AG04450 (cell line): Measurements from ENCODE around the gene TXNRD2. TPM values are rescaled to one million over a fixed set of nuclear protein-coding genes. Genes with fewer than 3 reads are reported as not detected.
A peak's percentile ranks its signal among the peaks of the same experiment; 100 is the strongest.

ENCODE experiments used
- CTCF ChIA-PET: fragments of 300-600, 350-600 bp; formaldehyde crosslinking; extraction: SDS; loops from one replicate; lab custom pipeline; 2022; ENCODE audit warnings: antibody characterized with exemption, inconsistent platforms; lab: Charles Lee
- POLR2A ChIA-PET: fragments of 350-600 bp; formaldehyde crosslinking; extraction: SDS; loops from one replicate; lab custom pipeline; 2021; ENCODE audit warnings: antibody characterized with exemption, inconsistent platforms; lab: Yijun Ruan, JAX
- DNase-seq: peaks from one replicate; pipeline ENCODE4 v3.0.0-alpha.2; 2011; ENCODE audit warnings: low read depth, low spot score
- H3K27ac ChIP-seq: one replicate; pipeline ENCODE4 v1.5.1; 2012; ENCODE audit warnings: low read depth, low read length, control low read depth
- H3K27me3 ChIP-seq: one replicate; pipeline ENCODE4 v1.6.0; 2012; ENCODE audit warnings: low read length; ENCODE audit not compliant: control insufficient read depth, insufficient read depth
- H3K4me3 ChIP-seq: 2 replicates; pipeline ENCODE4 v1.5.1; 2011; ENCODE audit warnings: mild to moderate bottlenecking, low read depth, low read length, control low read depth
- H3K9me3 ChIP-seq: 2 replicates; pipeline ENCODE4 v1.5.1; 2012; ENCODE audit warnings: low read length; ENCODE audit not compliant: control insufficient read depth, insufficient read depth
- polyA plus RNA-seq: library from polyadenylated mRNA; depleted of rRNA; stranded (reverse); fragments of >200 nt; gene quantifications from 2 replicates; pipeline ENCODE4 v1.2.3, GENCODE V29; 2011
- TF ChIP-seq, protein P1 (sequence below): IDR thresholded peaks from 2 replicates; pipeline ENCODE4 v1.5.1; 2011; ENCODE audit warnings: low read depth, low read length, control low read depth, inconsistent platforms

Gene TXNRD2
- polyA plus RNA-seq, 1 experiment, result 13.3 TPM

DNA sequence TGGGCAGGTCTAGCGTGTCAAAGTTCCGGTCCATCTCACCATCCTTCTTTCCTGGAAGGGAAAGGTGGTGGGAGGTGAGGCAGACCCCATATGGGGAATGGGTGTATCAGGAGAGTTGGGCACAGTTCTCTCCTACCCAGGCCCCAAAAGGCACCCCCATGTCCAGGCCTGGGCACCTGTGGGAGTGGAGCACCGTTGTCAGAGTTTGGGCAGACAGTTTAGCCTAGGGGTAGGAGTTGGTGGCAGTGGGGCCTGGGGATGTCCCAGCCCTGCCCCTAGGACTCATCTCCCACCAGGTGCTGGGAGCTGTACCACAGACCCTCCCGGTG lies 34.1 kb upstream of the TXNRD2 start:
- TF ChIP-seq, protein P1, sequence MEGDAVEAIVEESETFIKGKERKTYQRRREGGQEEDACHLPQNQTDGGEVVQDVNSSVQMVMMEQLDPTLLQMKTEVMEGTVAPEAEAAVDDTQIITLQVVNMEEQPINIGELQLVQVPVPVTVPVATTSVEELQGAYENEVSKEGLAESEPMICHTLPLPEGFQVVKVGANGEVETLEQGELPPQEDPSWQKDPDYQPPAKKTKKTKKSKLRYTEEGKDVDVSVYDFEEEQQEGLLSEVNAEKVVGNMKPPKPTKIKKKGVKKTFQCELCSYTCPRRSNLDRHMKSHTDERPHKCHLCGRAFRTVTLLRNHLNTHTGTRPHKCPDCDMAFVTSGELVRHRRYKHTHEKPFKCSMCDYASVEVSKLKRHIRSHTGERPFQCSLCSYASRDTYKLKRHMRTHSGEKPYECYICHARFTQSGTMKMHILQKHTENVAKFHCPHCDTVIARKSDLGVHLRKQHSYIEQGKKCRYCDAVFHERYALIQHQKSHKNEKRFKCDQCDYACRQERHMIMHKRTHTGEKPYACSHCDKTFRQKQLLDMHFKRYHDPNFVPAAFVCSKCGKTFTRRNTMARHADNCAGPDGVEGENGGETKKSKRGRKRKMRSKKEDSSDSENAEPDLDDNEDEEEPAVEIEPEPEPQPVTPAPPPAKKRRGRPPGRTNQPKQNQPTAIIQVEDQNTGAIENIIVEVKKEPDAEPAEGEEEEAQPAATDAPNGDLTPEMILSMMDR, result no peak
- no peak for DNase-seq
- Histone ChIP-seq H3K27ac (no peak overlapping the region), H3K4me3 (no peak overlapping the region), H3K27me3 (no peaks in the 10 kb centered on the region), H3K9me3 (no peaks in the 10 kb centered on the region; the same call in 1 of the 2 replicates)
- CTCF ChIA-PET, result no interaction called here
- POLR2A ChIA-PET, result interaction anchor here (1.2 kb wide), 1 partner anchor 11 kb away, joined by 4 read pairs; no protein-coding TSS in a partner anchor

DNA sequence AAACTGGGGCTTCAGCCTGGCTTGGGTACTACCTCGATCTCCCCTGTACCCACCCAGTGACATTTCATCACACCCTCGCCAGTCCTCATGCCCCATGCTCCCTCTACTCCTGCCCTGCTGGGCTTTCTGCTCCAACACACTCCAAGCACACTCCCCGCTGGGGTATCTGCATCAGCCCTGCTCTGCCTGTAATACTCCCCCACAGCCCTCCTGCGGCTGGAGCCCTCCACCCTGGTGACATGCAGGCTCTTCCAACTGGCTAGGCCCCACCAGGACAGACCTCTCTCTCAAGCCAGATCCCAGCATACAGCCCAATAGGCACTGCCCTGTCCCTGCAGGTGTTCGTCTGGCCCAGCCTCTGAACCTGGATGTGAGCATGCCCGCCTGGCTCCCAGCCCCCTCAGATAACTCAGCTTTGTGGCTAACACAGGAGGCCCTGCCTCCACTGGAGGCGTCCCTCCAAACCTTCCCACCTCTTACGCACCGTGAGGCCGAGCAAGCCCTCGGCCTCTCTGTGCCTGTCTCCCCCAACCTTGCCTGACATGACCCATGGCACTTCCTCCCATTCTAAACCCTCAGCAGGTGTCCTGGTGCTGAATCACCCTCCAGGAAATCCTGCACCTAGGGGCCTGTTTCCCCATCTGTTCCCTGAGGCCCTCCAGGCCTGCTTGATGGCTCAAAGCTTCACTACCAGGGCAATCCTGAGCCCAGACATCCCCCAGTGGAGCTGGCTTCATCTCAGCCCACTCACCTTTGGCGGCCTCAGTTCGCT lies 33.5 kb upstream of the TXNRD2 start:
- ChIA-PET POLR2A (interaction anchor here (1.2 kb wide), 1 partner anchor 11 kb away, joined by 4 read pairs; no protein-coding TSS in a partner anchor), CTCF (interaction anchor here (1.4 kb wide), 1 partner anchor 13 kb away, joined by 3 read pairs; no protein-coding TSS in a partner anchor)
- Histone ChIP-seq H3K4me3 (no peak overlapping the region), H3K9me3 (no peaks in the 10 kb centered on the region; the same call in 1 of the 2 replicates), H3K27ac (no peak overlapping the region), H3K27me3 (no peaks in the 10 kb centered on the region)
- TF ChIP-seq, protein P1, result no peak
- no peak for DNase-seq

DNA sequence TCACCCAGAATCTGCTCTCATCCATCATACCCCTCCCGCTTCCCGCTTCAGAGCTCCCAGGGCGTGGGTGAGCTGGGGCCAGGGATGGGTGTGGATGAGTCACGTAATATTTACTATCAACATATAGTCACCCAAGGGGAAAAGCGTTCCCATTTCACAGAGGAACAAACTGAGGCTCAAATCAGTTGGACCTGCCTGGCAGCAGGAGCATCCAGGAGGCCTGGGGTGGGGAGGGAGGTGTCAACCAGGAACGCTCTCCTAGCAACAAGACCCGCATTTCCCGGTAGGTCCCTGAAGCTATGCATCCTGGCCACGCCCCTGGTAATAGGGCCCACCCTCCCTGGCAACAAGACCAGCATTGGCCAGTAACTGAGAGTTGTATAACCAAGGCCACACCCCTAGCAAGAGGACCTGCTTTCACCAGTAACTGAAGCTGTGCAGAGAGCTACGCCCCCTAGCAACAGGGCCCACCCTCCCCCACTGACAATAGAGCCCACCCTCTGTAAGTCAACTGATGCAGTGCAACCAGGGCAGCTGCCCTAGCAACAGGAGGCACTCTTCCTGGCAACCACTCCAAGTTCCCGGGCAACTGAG lies 32.7 kb upstream of the TXNRD2 start:
- ChIA-PET CTCF (interaction anchor here (1.4 to 1.8 kb wide), 2 partner anchors 12 to 39 kb away, joined by 3 to 8 read pairs; no protein-coding TSS in a partner anchor), POLR2A (no interaction called here)
- Histone ChIP-seq H3K4me3 (no peak overlapping the region), H3K27ac (peak overlapping the region; percentile 21), H3K9me3 (no peaks in the 10 kb centered on the region; the same call in 1 of the 2 replicates), H3K27me3 (no peaks in the 10 kb centered on the region)
- TF ChIP-seq, protein P1, result no peak
- no peak for DNase-seq

DNA sequence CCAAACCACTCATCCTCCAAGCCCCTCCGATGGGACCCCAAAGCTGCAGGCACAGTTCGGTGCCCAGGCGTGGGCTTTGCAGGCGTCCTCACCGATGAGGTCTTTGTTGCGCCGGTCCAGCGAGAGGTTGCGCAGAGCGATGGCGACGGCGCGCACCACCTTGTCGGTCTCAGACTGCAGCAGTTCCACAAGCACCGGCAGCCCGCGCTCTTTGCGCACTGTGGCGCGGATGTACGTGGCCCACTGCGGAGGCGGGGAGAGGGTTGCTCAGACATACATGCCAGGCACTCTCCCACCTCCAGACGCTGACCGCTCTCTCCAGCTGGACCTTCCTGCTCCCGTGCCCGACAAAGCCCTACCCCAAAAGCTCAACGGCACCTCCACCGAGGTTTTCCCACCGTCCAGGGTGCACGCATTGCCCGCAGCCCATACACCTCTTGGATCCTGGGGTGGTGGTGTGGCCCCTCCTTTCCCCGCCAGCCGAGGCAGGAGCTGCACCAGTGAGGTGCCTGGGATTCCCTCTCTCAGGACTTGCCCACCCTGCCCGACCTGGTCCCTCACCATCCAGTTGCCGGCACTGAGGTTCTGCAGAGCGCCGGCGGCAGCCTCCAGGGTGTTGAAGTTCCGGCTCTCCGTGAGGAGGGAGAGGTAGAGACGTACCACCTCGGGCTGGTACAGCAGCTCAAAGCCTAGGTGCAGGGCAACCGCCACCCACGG lies 32.1 kb upstream of the TXNRD2 start:
- Histone ChIP-seq H3K27ac (peak overlapping the region; percentile 21), H3K4me3 (no peak overlapping the region), H3K27me3 (no peaks in the 10 kb centered on the region), H3K9me3 (no peaks in the 10 kb centered on the region; the same call in 1 of the 2 replicates)
- DNase-seq, result no peak
- TF ChIP-seq, protein P1, result no peak
- POLR2A ChIA-PET, result interaction anchor here (1.2 kb wide), 1 partner anchor 13 kb away, joined by 3 read pairs; no protein-coding TSS in a partner anchor
- CTCF ChIA-PET, result interaction anchor here (1.4 to 1.8 kb wide), 2 partner anchors 11 to 39 kb away, joined by 3 to 8 read pairs; no protein-coding TSS in a partner anchor
